KBM-7 (cell line): ENCODE results near the gene MUL1.

ENCODE experiments used
- DNase-seq: peaks from one replicate; pipeline ENCODE4 v3.0.0-alpha.2; 2015
- in situ Hi-C: fragments of 300-500 bp; cut with MboI; formaldehyde crosslinking; loops from 2 replicates; pipeline ENCODE4 v1.14.3; 2020; ENCODE audit warnings: low sequenced_read_pairs, low pct_unique_long_range_greater_than_20kb, mixed read lengths

The MUL1 gene

GRCh38 chr1:20491178-20491577, 16.8 kb downstream of the MUL1 start:
- no peak for DNase-seq
- in situ Hi-C loops = loop anchor here (25.0 kb wide), 1 partner anchor 279 kb away; no protein-coding TSS in a partner anchor

- no peak for DNase-seq
- in situ Hi-C loops = loop anchor here (25.0 kb wide), 1 partner anchor 275 kb away; no protein-coding TSS in a partner anchor
Measured at GRCh38 chr1:20487236-20487590, 20.7 kb downstream of the MUL1 start.

GRCh38 chr1:20486457-20487235, 21.3 kb downstream of the MUL1 start:
- no peak for DNase-seq
- in situ Hi-C loops = loop anchor here (25.0 kb wide), 1 partner anchor 274 kb away; no protein-coding TSS in a partner anchor

GRCh38 chr1:20485527-20486456, 22.2 kb downstream of the MUL1 start, which contains the start of gene CAMK2N1:
Gene CAMK2N1, minus strand, starts transcription at chr1:20486210. Its CDS starts 831 bp downstream, at chr1:20485379.
- no peak for DNase-seq
- in situ Hi-C loops = loop anchor here (25.0 kb wide), 1 partner anchor 273 kb away; no protein-coding TSS in a partner anchor

GRCh38 chr1:20484519-20485462, 23.2 kb downstream of the MUL1 start:
- in situ Hi-C loops = loop anchor here (25.0 kb wide), 1 partner anchor 272 kb away; no protein-coding TSS in a partner anchor
- DNase-seq = no peak

- in situ Hi-C loops = loop anchor here (25.0 kb wide), 1 partner anchor 272 kb away; no protein-coding TSS in a partner anchor
- DNase-seq = no peak
Measured at GRCh38 chr1:20483833-20484518, 24.0 kb downstream of the MUL1 start.

GRCh38 chr1:20483098-20483832, 24.7 kb downstream of the MUL1 start:
- no peak for DNase-seq
- in situ Hi-C loops = loop anchor here (25.0 kb wide), 1 partner anchor 271 kb away; no protein-coding TSS in a partner anchor

- in situ Hi-C loops = loop anchor here (25.0 kb wide), 1 partner anchor 270 kb away; no protein-coding TSS in a partner anchor
- DNase-seq = no peak
Measured at GRCh38 chr1:20481643-20482498, 26.1 kb downstream of the MUL1 start.

- in situ Hi-C loops = loop anchor here (25.0 kb wide), 1 partner anchor 269 kb away; no protein-coding TSS in a partner anchor
- DNase-seq = no peak
Measured at GRCh38 chr1:20480951-20481617, 26.9 kb downstream of the MUL1 start.

GRCh38 chr1:20480243-20480944, 27.6 kb downstream of the MUL1 start:
- DNase-seq = no peak
- in situ Hi-C loops = loop anchor here (25.0 kb wide), 1 partner anchor 268 kb away; no protein-coding TSS in a partner anchor

GRCh38 chr1:20479840-20480239, 28.1 kb downstream of the MUL1 start:
- DNase-seq = no peak
- in situ Hi-C loops = loop anchor here (25.0 kb wide), 1 partner anchor 268 kb away; no protein-coding TSS in a partner anchor

- DNase-seq = no peak
- in situ Hi-C loops = loop anchor here (25.0 kb wide), 1 partner anchor 266 kb away; no protein-coding TSS in a partner anchor
Measured at GRCh38 chr1:20478057-20478635, 29.8 kb downstream of the MUL1 start.

- in situ Hi-C loops = loop anchor here (25.0 kb wide), 1 partner anchor 265 kb away; no protein-coding TSS in a partner anchor
Measured at GRCh38 chr1:20477348-20478056, 30.4 kb downstream of the MUL1 start.

More at GRCh38 chr1:20477348-20478056, 30.4 kb downstream of the MUL1 start:
- no peak for DNase-seq
